Left ventricle myocardium inferior (tissue), 1 donor: ENCODE data around the gene RNF225. TPM values are rescaled to one million over a fixed set of nuclear protein-coding genes. Genes with fewer than 3 reads are reported as not detected.

Experiments used
- DNase-seq: peaks from one replicate; pipeline ENCODE4 v3.0.0-alpha.2; 2020
- H3K27ac ChIP-seq: fragments of 200-600 bp; replicated peaks from 2 replicates; pipeline ENCODE4 v1.8.0; 2021
- H3K27me3 ChIP-seq: fragments of 200-600 bp; 2 replicates; pipeline ENCODE4 v1.8.0; 2021; ENCODE audit warnings: low read depth
- H3K36me3 ChIP-seq: fragments of 200-600 bp; 2 replicates; pipeline ENCODE4 v1.8.0; 2021
- H3K4me1 ChIP-seq: fragments of 200-600 bp; 2 replicates; pipeline ENCODE4 v1.8.0; 2021
- H3K4me3 ChIP-seq: fragments of 200-600 bp; 2 replicates; pipeline ENCODE4 v1.8.0; 2021; ENCODE audit warnings: mild to moderate bottlenecking, moderate library complexity
- H3K9me3 ChIP-seq: fragments of 200-600 bp; replicated peaks from 2 replicates; pipeline ENCODE4 v1.8.0; 2021
- intact Hi-C: fragments of 100-400 bp; cut with micrococcal nuclease; formaldehyde crosslinking; loops from one replicate; pipeline ENCODE4 v1.11.0; 2022
- total RNA-seq: library from RNA; stranded (reverse); fragmentation: NEBNext Ultra II Directional; extraction: Animal tissue kit (Norgen Biotek cat#: 25700); gene quantifications from one replicate; pipeline ENCODE4 v1.2.1, GENCODE V29; 2021
- TF ChIP-seq, protein P1 (sequence below): fragments of 200-600 bp; IDR thresholded peaks from 2 replicates; pipeline ENCODE4 v1.8.0; 2021; ENCODE audit warnings: antibody characterized with exemption, mild to moderate bottlenecking, borderline replicate concordance
- donor health status: DM: no; HTN: yes; CAD: no; lungs with severe emphysema.

The RNF225 gene
- total RNA-seq, 1 donor from 2014 or later: not detected

- Histone ChIP-seq H3K27ac (no peak overlapping the region), H3K36me3 (no peaks in the 10 kb centered on the region), H3K27me3 (peaks cover 88% of the 10 kb centered on the region), H3K4me3 (no peak overlapping the region), H3K9me3 (no peaks in the 10 kb centered on the region), H3K4me1 (peaks cover 38% of the 10 kb centered on the region)
- no peak for DNase-seq
- TF ChIP-seq, protein P1, sequence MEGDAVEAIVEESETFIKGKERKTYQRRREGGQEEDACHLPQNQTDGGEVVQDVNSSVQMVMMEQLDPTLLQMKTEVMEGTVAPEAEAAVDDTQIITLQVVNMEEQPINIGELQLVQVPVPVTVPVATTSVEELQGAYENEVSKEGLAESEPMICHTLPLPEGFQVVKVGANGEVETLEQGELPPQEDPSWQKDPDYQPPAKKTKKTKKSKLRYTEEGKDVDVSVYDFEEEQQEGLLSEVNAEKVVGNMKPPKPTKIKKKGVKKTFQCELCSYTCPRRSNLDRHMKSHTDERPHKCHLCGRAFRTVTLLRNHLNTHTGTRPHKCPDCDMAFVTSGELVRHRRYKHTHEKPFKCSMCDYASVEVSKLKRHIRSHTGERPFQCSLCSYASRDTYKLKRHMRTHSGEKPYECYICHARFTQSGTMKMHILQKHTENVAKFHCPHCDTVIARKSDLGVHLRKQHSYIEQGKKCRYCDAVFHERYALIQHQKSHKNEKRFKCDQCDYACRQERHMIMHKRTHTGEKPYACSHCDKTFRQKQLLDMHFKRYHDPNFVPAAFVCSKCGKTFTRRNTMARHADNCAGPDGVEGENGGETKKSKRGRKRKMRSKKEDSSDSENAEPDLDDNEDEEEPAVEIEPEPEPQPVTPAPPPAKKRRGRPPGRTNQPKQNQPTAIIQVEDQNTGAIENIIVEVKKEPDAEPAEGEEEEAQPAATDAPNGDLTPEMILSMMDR: no peak
- intact Hi-C loops: no loop called here
These were observed 40.9 kb upstream of the RNF225 start for GRCh38 chr19:58354478-58355030.

GRCh38 chr19:58355215-58355796, 40.1 kb upstream of the RNF225 start:
- no peak for DNase-seq
- Histone ChIP-seq H3K36me3 (no peaks in the 10 kb centered on the region), H3K9me3 (no peaks in the 10 kb centered on the region), H3K27ac (no peak overlapping the region), H3K4me3 (peak overlapping the region; percentile 64), H3K4me1 (peaks cover 31% of the 10 kb centered on the region), H3K27me3 (peaks cover 81% of the 10 kb centered on the region)
- TF ChIP-seq, protein P1: no peak
- intact Hi-C loops: no loop called here

DNA sequence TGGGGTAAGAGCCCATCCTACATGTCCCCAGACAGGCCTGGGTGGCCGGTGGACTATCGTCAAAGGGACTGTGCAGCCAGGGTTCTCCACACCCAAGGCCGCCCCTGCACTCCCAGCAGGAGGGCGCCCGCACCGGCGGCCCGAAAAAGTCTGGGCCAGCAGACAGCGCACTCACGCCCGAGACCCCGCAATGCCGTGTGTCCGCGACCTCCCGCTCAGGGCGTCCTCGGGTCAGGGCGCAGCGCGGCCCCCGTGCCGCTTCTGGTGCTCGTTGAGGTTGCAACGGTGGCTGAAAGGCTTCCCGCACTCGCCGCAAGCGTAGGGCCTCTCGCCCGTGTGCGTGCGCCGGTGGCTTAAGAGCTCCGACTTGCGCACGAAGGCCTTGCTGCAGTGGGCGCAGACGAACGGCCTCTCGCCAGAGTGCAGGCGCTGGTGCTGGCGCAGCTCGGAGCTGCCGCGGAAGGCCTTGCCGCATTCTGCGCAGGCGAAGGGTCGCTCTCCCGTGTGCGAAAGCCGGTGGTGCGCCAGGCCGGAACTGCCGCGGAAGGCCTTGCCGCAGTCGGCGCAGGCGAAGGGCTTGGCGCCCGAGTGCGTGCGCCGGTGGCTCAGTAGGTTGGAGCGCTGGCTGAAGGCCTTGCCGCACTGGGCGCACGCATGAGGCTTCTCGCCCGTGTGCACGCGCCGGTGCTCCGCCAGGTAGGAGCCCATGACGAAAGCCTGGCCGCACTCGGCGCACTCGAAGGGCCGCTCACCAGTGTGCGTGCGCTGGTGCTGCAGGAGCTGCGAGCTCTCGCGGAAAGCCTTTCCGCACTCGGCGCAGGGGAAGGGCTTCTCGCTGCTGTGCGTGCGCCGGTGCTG, 39.3 kb upstream of the RNF225 start:
- Histone ChIP-seq H3K27me3 (peaks cover 73% of the 10 kb centered on the region), H3K4me1 (peaks cover 23% of the 10 kb centered on the region), H3K27ac (peak overlapping the region; percentile 29), H3K4me3 (peak overlapping the region; percentile 64), H3K9me3 (no peaks in the 10 kb centered on the region), H3K36me3 (no peaks in the 10 kb centered on the region)
- TF ChIP-seq, protein P1: no peak
- intact Hi-C loops: no loop called here
- no peak for DNase-seq

GRCh38 chr19:58356766-58357480, 38.5 kb upstream of the RNF225 start:
- Histone ChIP-seq H3K36me3 (no peaks in the 10 kb centered on the region), H3K4me3 (peak overlapping the region; percentile 64), H3K4me1 (peaks cover 29% of the 10 kb centered on the region), H3K9me3 (no peaks in the 10 kb centered on the region), H3K27me3 (peaks cover 65% of the 10 kb centered on the region), H3K27ac (peak overlapping the region; percentile 29)
- TF ChIP-seq, protein P1: no peak
- DNase-seq: no peak
- intact Hi-C loops: no loop called here

DNA sequence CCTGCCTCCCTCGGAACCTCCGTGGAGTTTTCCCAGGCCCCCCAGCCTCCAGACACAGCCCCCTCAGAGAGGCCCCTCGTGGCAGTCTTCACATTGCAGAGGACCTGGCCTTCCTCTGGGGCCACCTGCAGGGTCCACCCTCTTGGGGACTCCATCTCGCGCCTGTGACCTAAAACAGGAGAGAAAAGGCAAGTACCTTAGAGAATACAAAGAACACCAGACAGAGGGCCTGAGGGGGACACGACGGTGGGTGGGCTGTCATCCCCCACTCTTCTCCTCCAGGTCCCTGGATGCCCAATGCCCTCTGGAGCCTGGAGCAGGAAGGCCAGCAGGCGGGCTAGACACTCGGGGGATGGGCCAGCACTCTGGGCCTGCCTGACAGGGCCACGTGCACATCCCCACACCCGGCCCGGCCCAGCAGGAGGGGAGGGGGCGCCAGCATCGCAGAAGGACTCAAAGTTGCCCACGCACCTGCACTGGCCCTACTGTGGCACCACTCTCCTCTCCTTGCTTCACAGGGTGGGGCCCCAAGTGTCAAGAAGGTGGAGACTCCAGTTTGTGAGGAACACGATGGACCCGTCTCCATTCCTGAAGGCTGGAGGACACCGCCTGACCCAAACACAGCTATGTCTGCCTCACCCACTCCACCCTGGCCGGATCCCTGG, 37.8 kb upstream of the RNF225 start:
- H3K4me3 ChIP-seq: peak overlapping the region; percentile 64

More for the DNA sequence above, 37.8 kb upstream of the RNF225 start:
- TF ChIP-seq, protein P1: no peak
- DNase-seq: no peak
- Histone ChIP-seq H3K27ac (no peak overlapping the region), H3K9me3 (no peaks in the 10 kb centered on the region), H3K4me1 (peaks cover 33% of the 10 kb centered on the region), H3K36me3 (no peaks in the 10 kb centered on the region), H3K27me3 (peaks cover 58% of the 10 kb centered on the region)
- intact Hi-C loops: no loop called here
